Parathyroid adenoma (tissue), 2 donors: Measurements from ENCODE around the gene DMD.

Experiments used
- H2AFZ ChIP-seq: fragments of 300-600 bp; sonication (generic); one replicate; pipeline ENCODE4 v1.7.0; 2017; ENCODE audit warnings: antibody characterized with exemption, mild to moderate bottlenecking
- H3K27ac ChIP-seq: fragments of 300-600 bp; sonication (generic); one replicate; pipeline ENCODE4 v1.7.0; 2017
- H3K27me3 ChIP-seq: fragments of 300-600 bp; sonication (generic); one replicate; pipeline ENCODE4 v1.7.0; 2017; ENCODE audit warnings: low read length; ENCODE audit not compliant: control insufficient read depth, insufficient read depth
- H3K36me3 ChIP-seq: fragments of 300-600 bp; sonication (generic); one replicate; pipeline ENCODE4 v1.7.0; 2017; ENCODE audit warnings: low read length; ENCODE audit not compliant: control insufficient read depth, insufficient read depth
- H3K4me1 ChIP-seq: fragments of 300-600 bp; sonication (generic); one replicate; pipeline ENCODE4 v1.7.0; 2017; ENCODE audit warnings: control low read depth
- H3K4me2 ChIP-seq: fragments of 300-600 bp; sonication (generic); one replicate; pipeline ENCODE4 v1.7.0; 2017; ENCODE audit warnings: low read length
- H3K4me3 ChIP-seq: fragments of 300-600 bp; sonication (generic); one replicate; pipeline ENCODE4 v1.7.0; 2017; ENCODE audit warnings: low read depth, low read length
- H3K79me2 ChIP-seq: fragments of 300-600 bp; sonication (generic); one replicate; pipeline ENCODE4 v1.7.0; 2017; ENCODE audit warnings: control low read depth
- H3K9ac ChIP-seq: fragments of 300-600 bp; sonication (generic); one replicate; pipeline ENCODE4 v1.7.0; 2017; ENCODE audit warnings: mild to moderate bottlenecking
- H3K9me3 ChIP-seq: fragments of 300-600 bp; sonication (generic); one replicate; pipeline ENCODE4 v1.7.0; 2017; ENCODE audit warnings: low read length; ENCODE audit not compliant: control insufficient read depth
- CTCF ChIP-seq: fragments of 300-600 bp; sonication (generic); IDR thresholded peaks from one replicate; pipeline ENCODE4 v1.7.0; 2017; ENCODE audit warnings: antibody characterized with exemption, mild to moderate bottlenecking
- donor health status: primary hyperparathyroidism.

Gene DMD

GRCh38 chrX:31243804-31244203 lies 1967.5 kb downstream of the DMD start:
- no peaks in the 10 kb centered on the region for H3K4me1 ChIP-seq
- no peak overlapping the region for H3K9ac ChIP-seq
- H3K79me2 ChIP-seq = no peaks in the 10 kb centered on the region
- TF ChIP-seq CTCF = no peak
- no peak overlapping the region for H3K4me3 ChIP-seq
- H3K27me3 ChIP-seq = no peaks in the 10 kb centered on the region
- no peaks in the 10 kb centered on the region for H3K36me3 ChIP-seq
- H3K4me2 ChIP-seq = no peak overlapping the region
- H2AFZ ChIP-seq = no peak overlapping the region
- no peak overlapping the region for H3K27ac ChIP-seq
- H3K9me3 ChIP-seq = no peaks in the 10 kb centered on the region

GRCh38 chrX:31240982-31241381 lies 1970.4 kb downstream of the DMD start:
- Histone ChIP-seq H3K79me2 (no peaks in the 10 kb centered on the region), H3K27ac (no peak overlapping the region), H3K4me2 (no peak overlapping the region), H3K36me3 (no peaks in the 10 kb centered on the region), H3K9ac (no peak overlapping the region), H3K9me3 (no peaks in the 10 kb centered on the region), H2AFZ (no peak overlapping the region), H3K4me3 (no peak overlapping the region), H3K27me3 (no peaks in the 10 kb centered on the region), H3K4me1 (no peaks in the 10 kb centered on the region)
- no peak for TF ChIP-seq CTCF

- no peak overlapping the region for H3K4me3 ChIP-seq
- no peak for TF ChIP-seq CTCF
- no peak overlapping the region for H3K9ac ChIP-seq
- H3K27ac ChIP-seq = no peak overlapping the region
- no peaks in the 10 kb centered on the region for H3K27me3 ChIP-seq
- no peak overlapping the region for H3K4me2 ChIP-seq
- H3K9me3 ChIP-seq = no peaks in the 10 kb centered on the region
- H2AFZ ChIP-seq = no peak overlapping the region
- no peaks in the 10 kb centered on the region for H3K4me1 ChIP-seq
- H3K79me2 ChIP-seq = no peaks in the 10 kb centered on the region
- no peaks in the 10 kb centered on the region for H3K36me3 ChIP-seq
These were observed 1974.2 kb downstream of the DMD start for GRCh38 chrX:31237189-31237588.

- Histone ChIP-seq H3K27me3 (no peaks in the 10 kb centered on the region), H3K27ac (no peak overlapping the region), H3K79me2 (no peaks in the 10 kb centered on the region), H3K36me3 (no peaks in the 10 kb centered on the region), H3K4me1 (no peaks in the 10 kb centered on the region), H2AFZ (no peak overlapping the region), H3K4me2 (no peak overlapping the region), H3K9me3 (no peaks in the 10 kb centered on the region), H3K4me3 (no peak overlapping the region), H3K9ac (no peak overlapping the region)
- TF ChIP-seq CTCF = no peak
These were observed 1975.1 kb downstream of the DMD start for GRCh38 chrX:31236231-31236630.

- H3K79me2 ChIP-seq = no peaks in the 10 kb centered on the region
- no peak overlapping the region for H3K4me3 ChIP-seq
- no peaks in the 10 kb centered on the region for H3K4me1 ChIP-seq
- no peak overlapping the region for H3K9ac ChIP-seq
- no peak for TF ChIP-seq CTCF
- no peak overlapping the region for H3K27ac ChIP-seq
- no peak overlapping the region for H2AFZ ChIP-seq
- no peaks in the 10 kb centered on the region for H3K9me3 ChIP-seq
- H3K4me2 ChIP-seq = no peak overlapping the region
- no peaks in the 10 kb centered on the region for H3K36me3 ChIP-seq
- no peaks in the 10 kb centered on the region for H3K27me3 ChIP-seq
These were observed 1977.3 kb downstream of the DMD start for GRCh38 chrX:31233941-31234496.
